G401 (cell line): Measurements from ENCODE around the gene TRIM2. TPM values are rescaled to one million over a fixed set of nuclear protein-coding genes. Genes with fewer than 3 reads are reported as not detected.
A peak's percentile ranks its signal among the peaks of the same experiment; 100 is the strongest.

Experiments
- DNase-seq: peaks from one replicate; pipeline ENCODE4 v3.0.0-alpha.2; 2015; ENCODE audit warnings: low spot score
- in situ Hi-C: cut with HindIII; loops from 2 replicates; pipeline ENCODE4 v1.10.0; 2016; ENCODE audit warnings: low sequenced_read_pairs, mixed read lengths
- total RNA-seq: library from RNA; depleted of rRNA; stranded (reverse); fragments of >200 nt; shearing (Covaris generic); gene quantifications from 2 replicates; pipeline ENCODE4 v1.2.3, GENCODE V29; 2014

TRIM2 gene
- total RNA-seq, 1 experiment from 2014 or later, result 0.44 TPM

DNA sequence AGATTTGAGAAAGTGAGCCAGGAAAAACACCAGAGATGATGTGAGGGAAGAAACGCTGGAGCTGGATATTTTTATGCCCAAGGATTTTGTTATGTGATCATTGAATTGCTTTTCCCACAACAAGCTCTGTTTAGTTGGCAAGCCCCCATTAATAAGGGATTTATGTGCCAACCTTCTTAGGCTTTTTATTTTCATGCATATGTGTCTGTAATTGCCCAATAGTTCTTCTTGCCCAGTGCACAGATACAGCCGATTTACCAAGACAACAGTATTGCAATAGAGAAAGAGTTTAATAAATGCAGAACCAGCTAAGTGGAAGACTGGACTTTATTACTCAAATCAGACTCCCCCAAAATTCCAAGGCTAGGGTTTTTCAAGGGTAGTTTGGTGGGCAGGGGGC, 57.7 kb downstream of the TRIM2 start:
- in situ Hi-C loops, result no loop called here
- no peak for DNase-seq

DNA sequence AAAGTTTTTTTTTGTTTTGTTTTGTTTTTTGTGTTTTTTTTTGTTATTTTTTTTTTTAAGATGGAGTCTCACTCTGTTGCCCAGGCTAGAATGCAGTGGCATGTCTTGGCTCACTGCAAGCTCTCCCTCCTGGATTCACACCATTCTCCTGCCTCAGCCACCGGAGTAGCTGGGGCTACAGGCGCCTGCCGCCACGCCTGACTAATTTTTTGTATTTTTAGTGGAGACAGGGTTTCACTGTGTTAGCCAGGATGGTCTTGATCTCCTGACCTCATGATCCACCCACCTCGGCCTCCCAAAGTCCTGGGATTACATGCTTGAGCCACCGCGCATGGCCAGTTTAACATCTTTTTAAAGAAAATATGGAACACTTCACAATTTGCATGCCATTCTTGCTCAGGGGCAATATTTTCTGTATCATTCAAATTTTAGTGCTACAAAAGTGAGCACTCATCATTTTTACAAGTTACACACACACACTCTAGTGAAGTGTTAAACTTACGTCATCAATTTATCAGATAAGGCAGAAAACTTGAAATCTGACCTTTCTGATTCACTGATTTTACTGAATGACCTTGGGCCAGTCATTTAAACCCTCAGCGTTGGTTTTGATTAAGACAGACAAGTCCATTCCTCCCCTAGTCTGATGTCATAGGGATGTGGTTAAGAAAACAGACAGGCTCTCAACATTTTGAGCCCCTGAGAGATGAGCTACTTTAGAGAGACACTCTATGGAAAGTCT, 61.2 kb downstream of the TRIM2 start:
- in situ Hi-C loops, result no loop called here
- DNase-seq, result no peak

DNA sequence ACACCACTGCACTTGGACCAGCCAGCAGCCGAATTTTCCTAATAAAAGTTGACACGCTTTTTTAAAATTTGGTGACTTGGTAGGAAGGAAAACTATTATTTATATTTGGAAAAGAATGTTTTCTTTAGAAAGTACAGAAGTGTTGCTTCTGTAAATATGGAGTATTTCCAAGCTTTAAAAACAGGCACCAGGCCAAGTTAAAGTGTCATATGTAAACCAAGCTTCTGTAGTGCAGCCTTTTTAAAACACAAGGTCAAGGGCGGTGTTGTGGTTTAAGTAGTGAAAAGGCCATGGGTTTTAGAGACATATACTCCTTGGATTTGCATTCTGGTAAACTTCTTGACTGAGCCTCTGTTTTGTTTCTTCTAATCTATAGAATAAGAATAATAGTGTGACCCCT, 62.7 kb downstream of the TRIM2 start:
- in situ Hi-C loops, result no loop called here

DNA sequence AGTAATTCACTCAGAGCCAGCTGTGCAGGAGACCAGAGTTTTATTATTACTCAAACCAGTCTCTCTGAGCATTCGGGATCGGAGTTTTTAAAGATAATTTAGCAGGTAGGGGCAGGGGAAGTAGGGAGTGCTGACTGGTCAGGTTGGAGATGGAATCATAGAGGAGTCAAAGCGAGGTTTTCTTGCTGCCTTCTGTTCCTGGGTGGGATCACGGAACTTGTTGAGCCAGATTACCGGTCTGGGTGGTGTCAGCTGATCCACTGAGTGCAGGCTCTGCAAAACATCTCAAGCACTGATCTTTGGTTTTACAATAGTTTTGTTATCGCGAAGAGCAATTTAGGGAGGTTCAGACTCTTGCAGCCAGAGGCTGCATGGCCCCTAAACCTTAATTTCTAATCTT, 63.6 kb downstream of the TRIM2 start:
- in situ Hi-C loops, result no loop called here
- no peak for DNase-seq

More for the DNA sequence above, 62.7 kb downstream of the TRIM2 start:
- no peak for DNase-seq

DNA sequence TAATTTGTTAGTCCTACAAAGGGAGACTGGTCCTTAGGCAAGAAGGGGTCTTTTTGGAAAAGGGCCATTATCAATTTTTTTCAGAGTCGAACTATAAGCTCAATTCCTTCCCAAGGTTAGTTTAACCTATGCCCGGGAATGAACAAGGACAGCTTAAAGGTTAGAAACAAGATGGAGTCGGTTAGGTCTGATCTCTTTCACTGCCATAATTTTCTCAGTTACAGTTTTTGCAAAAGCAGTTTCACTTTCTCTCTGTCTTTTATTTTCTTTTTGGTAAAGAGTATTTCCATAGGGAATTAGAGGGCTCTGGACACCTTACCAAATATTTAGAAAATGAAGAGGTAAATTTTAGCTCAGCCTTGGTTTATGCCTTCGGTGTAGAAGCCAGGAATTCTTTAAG, 64.1 kb downstream of the TRIM2 start:
- in situ Hi-C loops, result no loop called here
- no peak for DNase-seq

DNA sequence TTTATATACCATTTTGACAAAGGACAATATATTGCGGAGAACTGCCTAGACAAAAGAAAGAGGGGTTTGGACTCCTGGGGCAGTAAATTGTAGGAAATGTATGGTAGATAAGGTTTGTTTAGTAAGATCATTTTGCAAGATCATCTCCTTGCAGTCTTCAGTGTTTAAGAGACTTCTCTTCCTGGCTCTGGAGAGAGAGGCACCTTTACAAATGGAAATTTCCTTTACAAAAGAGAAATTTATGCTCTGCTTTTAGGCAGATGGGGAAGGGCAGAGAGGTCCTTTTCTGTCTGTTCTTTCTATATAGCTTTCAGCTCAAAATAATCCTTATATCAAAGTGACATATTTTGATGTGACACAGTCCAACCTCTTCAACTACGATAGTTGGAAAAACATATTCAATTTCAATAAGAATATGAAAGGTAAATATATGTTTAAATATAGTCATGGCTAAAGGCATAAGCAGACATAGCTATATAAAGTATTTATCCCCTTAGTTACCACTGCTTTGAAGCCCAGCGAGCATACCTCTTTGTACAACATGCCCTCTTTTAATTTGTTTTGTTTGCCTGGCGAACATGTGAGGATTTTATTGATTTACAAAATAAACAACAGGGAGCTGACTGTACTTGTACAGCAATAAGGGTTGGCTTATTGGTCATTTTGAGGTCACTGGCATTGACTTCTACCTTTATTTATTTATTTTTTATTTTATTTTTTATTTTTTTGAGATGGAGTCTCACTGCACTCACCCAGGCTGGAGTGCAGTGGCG, 65.2 kb downstream of the TRIM2 start:
- DNase-seq, result no peak
- in situ Hi-C loops, result no loop called here

DNA sequence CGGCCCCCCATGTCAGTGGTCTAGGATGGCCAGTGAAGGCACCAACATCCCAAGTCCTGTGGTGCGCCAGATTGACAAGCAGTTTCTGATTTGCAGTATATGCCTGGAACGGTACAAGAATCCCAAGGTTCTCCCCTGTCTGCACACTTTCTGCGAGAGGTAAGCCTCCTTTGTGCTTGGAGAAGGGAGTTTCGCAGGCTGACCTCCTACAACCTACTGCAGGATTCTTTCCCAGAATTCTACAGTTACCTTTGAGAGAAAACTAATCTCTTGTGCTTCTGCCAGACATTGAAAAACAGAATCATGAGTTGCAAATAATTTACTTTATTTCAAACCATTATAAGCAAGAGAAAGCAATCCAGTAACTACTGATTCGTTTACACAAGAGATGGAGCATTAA, 66.1 kb downstream of the TRIM2 start:
- no peak for DNase-seq
- in situ Hi-C loops, result no loop called here

DNA sequence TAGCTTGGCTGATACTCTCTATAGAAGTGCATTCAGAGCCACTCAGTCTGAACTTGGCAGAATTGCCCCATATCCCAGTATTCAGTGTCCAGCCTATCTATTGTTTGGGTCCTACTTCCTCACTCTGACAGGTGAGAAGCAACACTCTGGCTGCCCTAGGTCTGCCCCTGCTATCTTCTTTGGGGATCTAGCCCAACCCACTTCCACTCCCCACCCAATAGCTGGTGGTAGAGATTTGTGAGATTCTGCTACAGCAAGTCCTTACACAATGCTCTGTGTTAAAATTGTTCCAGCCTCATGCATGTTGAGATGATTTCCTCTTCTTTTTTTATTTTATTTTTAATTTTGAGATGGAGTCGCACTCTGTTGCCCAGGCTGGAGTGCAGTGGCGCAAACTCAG, 67.6 kb downstream of the TRIM2 start:
- DNase-seq, result no peak
- in situ Hi-C loops, result no loop called here

DNA sequence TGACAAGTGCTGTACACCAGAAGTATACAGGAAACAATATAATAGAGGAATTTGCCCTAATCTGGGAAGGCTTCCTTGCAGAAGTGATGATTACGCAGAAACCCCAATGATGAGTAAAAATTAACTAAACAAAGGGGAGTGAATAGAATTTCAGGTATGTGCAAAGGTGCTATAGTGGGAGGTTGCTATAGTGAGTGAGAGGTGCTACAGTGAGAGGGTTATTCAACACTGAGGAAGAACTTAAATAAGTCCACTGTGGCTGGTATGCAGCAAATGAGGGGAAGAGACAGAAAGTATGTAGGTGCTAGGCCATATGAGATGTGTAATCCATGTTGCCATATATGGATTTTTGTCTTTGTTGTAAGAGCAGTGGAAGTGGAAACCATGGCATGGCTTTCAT, 69.5 kb downstream of the TRIM2 start:
- in situ Hi-C loops, result no loop called here
- no peak for DNase-seq

DNA sequence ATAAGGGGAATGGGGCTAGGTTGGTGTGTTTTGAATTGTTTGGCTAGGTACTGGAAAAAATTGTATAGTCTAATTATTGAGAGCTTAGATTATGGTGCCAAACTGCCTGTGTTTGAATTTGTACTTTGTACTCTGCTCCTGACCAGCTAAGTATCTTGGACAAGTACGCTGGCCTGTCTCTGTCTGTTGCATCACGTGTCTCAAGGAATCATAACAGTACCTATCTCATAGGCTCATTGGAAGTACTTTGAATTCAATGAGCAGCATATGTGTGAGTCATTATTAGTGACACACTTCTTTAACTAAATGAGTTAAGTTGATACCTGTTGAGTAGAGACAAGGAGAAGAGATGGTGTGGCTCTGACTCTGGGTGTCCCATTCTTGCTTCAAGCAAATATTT, 70.7 kb downstream of the TRIM2 start:
- no peak for DNase-seq
- in situ Hi-C loops, result no loop called here

DNA sequence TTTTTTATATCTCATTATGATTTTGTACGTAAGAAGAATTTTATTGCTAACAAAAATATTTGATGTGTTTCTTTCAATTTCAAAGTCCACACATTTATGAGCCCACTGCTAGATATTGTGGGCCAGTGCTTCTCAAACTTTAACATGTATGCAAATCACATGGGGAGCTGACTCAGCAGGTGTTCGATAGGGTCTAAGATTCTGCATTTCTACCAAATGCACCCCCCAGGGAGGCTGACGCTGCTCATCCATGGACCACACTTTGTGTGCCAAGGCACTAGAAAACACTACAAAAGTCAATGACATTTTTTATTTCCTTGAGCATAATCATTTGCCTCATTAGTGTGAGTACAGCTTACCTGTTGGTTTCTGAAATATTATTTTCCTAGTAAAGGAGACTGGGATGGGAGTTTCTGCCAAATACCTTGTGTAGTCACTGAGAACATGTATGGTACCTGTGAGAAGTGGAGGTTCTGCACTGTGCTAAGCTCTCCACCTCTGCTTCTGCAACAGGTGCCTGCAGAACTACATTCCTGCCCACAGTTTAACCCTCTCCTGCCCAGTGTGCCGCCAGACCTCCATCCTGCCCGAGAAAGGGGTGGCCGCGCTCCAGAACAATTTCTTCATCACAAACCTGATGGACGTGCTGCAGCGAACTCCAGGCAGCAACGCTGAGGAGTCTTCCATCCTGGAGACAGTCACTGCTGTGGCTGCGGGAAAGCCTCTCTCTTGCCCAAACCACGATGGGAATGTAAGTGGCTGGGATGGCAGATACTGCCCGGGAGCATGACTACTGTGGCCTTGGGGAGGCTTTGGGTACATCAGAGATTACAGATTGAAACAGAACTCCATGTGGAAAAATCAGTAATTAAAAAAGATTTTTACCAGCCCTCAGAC, 71.4 kb downstream of the TRIM2 start:
- DNase-seq, result no peak
- in situ Hi-C loops, result no loop called here

DNA sequence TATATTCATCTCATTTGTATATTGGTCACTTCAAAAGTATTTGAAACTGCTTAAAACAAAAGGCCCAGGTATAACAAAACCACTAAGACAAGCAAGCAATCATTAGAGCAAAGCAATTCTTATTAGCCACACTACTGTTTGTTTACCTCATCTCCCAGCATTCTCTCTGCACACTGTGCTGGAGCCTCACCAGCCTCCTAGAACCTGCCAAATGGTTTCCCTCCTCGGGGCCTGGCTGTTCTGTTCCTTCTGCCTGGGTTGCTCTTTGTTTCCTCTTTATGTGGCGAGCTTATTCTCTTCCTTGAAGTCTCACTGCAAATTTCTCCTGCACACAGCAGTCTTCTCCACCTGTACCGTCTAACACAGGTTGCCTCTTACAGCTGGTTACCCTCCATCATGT, 72.7 kb downstream of the TRIM2 start:
- in situ Hi-C loops, result no loop called here

DNA sequence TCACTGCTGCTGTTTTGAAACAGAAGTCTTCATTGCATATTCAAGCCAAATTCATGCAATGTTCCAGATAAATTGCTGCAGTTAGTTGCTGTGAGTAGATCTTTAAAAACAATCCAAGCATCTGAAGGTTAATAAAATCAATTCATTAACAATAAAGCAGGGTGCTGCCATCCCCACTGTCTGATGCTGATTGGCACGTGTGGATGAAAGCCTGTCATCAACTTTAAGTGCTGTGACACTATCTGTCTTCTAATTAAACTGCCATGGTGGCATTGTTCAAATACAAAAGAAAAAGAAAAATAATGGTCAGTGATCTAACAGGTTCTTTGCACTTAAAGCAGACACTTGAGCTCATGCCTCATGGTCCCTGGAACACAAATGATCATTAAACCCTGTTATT, 77.2 kb downstream of the TRIM2 start:
- no peak for DNase-seq
- in situ Hi-C loops, result no loop called here

More for the DNA sequence above, 72.7 kb downstream of the TRIM2 start:
- DNase-seq, result peak; percentile 94

DNA sequence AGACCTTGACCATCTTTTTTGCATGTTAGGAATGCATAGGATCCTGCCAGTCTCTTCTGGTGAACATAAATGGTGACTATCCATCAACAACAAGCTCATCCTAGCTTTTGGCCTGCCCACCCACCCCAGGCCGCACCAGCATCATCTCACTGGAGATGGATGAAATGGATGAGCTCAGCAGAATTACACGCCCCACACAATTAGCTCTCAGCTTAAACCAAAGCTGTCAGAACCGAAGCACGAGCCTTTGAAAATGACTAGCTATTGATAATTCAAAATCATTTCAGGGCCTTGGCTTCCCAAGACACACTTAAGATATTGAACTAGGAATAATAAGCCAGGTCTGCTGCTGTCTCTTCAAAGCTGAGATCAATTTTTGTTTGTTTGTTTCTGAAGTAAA, 77.8 kb downstream of the TRIM2 start:
- DNase-seq, result no peak
- in situ Hi-C loops, result no loop called here

DNA sequence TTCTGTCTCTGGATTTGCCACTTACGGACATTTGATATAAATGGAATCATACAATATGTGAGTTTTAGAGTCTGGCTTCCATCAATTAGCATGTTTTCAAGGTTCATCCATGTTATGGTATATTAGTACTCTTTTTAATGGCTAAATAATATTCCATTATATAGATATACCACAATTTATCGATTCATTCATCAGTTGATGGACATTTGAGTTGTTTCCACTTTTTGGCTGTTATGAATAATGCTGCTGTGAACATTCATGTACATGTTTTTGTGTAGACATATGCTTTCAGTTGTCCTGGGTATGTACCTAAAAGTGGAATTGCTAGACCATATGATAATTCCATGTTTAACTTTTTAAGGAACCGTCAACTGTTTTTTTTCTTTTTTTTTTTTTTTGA, 79.0 kb downstream of the TRIM2 start:
- in situ Hi-C loops, result no loop called here
- no peak for DNase-seq

DNA sequence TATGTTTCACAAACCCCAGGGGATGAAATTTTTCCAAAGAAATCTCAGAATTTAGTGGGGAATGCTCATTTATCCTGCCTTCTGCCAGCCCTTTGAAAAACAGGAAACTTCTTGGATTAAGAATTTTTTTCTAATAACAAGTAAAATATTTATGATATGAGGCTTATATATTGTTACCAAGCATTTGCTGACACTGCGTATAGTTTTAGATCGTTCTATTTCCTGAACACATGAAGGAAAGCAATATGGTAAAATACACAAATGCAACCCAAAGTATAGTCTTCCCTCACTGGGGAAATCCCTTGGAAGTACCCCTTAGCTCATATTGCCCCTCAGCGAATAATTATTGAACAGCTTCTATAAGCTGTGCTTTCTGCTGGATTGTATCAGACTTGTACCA, 85.9 kb downstream of the TRIM2 start:
- in situ Hi-C loops, result no loop called here
- DNase-seq, result no peak

DNA sequence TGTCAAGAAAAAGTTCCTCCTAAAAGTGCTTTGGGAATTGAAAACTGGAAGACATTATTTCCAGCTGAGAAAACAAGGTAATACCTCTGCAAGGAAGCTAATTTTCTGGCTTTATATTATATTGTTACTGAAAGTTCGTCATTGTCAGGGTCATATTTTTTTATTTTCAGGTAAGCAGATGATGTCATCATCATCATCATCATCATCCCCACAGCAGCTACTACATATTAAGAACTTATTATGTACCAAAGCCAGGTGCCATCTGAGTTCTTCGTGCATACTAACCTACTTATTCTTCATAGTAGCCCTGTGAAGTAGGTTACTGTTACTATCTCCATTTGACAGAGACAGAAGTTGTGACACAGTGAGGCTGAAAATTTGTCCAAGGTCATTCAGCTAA, 87.3 kb downstream of the TRIM2 start:
- in situ Hi-C loops, result no loop called here
- no peak for DNase-seq

DNA sequence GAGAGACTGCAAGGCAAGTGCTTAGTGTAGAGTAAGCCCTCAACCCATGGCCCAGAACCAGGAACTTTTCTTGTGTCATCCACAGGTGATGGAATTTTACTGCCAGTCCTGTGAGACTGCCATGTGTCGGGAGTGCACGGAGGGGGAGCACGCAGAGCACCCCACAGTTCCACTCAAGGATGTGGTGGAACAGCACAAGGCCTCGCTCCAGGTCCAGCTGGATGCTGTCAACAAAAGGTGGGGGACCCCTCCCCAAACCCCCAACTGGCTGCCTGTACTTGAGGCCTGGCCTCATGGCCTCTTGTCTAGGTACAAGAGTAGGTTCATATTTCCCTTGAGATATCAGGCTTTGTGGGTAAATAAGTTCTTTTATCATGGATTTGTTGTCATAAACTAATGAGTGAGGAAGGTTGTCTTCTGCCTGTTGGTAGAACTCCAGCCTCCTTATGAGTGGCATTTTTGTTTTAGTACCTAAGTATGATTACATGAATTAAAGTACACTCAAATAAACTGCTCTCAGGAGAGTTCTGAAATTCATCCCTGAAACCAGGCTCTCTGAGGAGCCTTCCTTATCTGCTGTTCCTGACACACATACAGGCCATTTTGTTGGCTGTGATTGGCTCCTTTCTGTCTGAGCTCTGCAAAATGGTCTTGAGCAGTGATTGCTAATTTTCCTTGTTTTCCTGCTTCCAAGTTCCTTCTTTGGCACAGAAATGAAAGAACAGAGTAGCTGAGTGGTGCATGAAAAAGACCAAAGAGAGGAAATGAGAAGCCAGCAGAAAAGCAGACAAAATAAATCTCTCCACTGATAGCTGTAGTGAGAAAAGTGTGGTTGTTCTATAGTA, 88.9 kb downstream of the TRIM2 start:
- in situ Hi-C loops, result no loop called here
- DNase-seq, result no peak

DNA sequence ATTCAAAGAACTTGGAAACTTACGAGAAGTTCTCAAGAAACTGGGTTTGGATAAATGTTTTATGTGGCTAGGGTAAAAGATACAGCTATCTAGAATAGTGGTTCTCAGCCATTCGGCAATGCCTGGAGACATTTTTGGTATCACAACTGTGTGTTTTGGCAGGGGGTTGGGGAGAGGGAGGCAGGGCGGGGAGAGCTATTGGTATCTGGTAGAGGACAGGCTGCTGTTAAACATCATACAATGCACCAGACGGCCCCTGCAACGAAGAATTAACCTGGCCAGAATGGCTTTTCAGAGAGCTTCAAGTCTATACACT, 89.5 kb downstream of the TRIM2 start:
- no peak for DNase-seq
- in situ Hi-C loops, result no loop called here
